Ishikawa (cell line): ENCODE measurements around the gene SLC8B1.

Experiments used
- EP300 ChIP-seq: IDR thresholded peaks from 2 replicates; pipeline ENCODE4 v1.6.1; 2012; ENCODE audit warnings: borderline replicate concordance
- MAX ChIP-seq: IDR thresholded peaks from 2 replicates; pipeline ENCODE4 v1.6.1; 2012
- NFIC ChIP-seq: IDR thresholded peaks from 2 replicates; pipeline ENCODE4 v1.6.1; 2012

GRCh38 chr12:113302466-113302865, 32.4 kb downstream of the SLC8B1 start:
- TF ChIP-seq EP300 (no peak), MAX (no peak), NFIC (no peak)
